PFSK-1 (cell line): ENCODE data around the gene FOXP4.

Experiments
- FOXP2 ChIP-seq: optimal IDR thresholded peaks from 2 replicates; pipeline ENCODE3; 2011; ENCODE audit warnings: borderline replicate concordance, control low read depth, inconsistent platforms; ENCODE audit not compliant: insufficient read depth; ENCODE audit errors: extremely low read length, extremely low read depth
- POLR2AphosphoS5 ChIP-seq: IDR thresholded peaks from 2 replicates; pipeline ENCODE4 v1.6.1; 2012; ENCODE audit warnings: low read depth, mild to moderate bottlenecking, control low read depth, low read length, moderate library complexity
- SIN3A ChIP-seq: IDR thresholded peaks from 2 replicates; pipeline ENCODE4 v1.6.1; 2012; ENCODE audit warnings: mild to moderate bottlenecking, low read length, moderate library complexity, borderline replicate concordance; ENCODE audit not compliant: insufficient read depth
- TAF1 ChIP-seq: IDR thresholded peaks from 2 replicates; pipeline ENCODE4 v1.6.1; 2012; ENCODE audit warnings: low read length, control low read depth, borderline replicate concordance; ENCODE audit not compliant: insufficient read depth
- TF ChIP-seq, protein P1 (sequence below), 2 experiments: IDR thresholded peaks; 2 replicates each; pipeline versions ENCODE4 v1.6.1 to v1.8.0; 2011 to 2012; ENCODE audit warnings: low read depth in 2 of 2, low read length in 2 of 2, control low read depth in 1 of 2, inconsistent platforms in 1 of 2, mild to moderate bottlenecking in 1 of 2, moderate library complexity in 1 of 2; ENCODE audit not compliant: insufficient read depth in 1 of 2

The FOXP4 gene

DNA sequence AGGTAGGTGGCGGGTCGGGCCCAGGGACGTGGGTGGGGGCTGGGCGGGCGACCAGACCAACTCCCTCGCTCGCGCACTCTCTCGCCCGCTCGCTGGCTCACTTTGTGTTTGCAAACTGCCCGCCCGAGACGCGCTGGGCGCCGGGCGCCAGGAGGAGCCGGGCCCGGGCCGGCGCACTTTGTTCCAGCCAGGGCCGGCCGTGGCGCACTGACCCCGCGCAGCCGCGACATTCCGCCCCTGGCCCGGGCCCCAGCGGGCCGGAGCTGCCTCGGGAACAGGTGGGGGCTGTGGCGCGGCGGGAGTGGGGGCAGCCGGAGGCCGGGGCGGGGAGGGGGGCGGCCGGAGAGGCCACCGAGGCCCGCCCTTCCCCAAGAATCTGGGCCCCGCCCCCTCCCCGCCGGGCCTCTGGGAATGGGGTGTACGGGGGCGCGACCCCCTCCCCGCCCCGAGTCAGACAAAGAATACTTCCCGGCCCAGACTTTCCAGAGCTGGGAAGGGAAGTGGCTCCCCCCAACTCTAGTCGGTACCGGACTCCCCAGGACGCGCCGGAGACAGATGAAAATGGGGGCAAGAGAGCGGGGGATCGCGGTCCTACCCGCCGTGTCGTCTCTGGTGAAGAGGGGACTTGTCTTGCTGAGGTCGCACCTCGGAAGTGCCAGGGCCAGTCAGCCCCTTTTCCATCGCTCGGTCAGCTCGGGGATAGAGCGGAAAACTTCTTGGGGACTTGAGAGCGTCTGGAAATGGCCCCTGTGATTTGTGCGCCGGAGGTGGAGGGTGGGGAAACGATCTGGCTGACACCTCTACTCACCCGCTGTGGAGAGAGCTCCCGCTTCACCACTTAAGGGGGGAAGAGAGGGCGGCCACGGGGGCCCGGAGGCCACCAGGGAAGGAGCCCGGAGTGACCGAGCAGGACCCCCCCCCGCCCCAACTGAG is 951 bp downstream of the FOXP4 start:
- TF ChIP-seq TAF1 (no peak), SIN3A (no peak), POLR2AphosphoS5 (no peak), FOXP2 (no peak)
- TF ChIP-seq, protein P1, sequence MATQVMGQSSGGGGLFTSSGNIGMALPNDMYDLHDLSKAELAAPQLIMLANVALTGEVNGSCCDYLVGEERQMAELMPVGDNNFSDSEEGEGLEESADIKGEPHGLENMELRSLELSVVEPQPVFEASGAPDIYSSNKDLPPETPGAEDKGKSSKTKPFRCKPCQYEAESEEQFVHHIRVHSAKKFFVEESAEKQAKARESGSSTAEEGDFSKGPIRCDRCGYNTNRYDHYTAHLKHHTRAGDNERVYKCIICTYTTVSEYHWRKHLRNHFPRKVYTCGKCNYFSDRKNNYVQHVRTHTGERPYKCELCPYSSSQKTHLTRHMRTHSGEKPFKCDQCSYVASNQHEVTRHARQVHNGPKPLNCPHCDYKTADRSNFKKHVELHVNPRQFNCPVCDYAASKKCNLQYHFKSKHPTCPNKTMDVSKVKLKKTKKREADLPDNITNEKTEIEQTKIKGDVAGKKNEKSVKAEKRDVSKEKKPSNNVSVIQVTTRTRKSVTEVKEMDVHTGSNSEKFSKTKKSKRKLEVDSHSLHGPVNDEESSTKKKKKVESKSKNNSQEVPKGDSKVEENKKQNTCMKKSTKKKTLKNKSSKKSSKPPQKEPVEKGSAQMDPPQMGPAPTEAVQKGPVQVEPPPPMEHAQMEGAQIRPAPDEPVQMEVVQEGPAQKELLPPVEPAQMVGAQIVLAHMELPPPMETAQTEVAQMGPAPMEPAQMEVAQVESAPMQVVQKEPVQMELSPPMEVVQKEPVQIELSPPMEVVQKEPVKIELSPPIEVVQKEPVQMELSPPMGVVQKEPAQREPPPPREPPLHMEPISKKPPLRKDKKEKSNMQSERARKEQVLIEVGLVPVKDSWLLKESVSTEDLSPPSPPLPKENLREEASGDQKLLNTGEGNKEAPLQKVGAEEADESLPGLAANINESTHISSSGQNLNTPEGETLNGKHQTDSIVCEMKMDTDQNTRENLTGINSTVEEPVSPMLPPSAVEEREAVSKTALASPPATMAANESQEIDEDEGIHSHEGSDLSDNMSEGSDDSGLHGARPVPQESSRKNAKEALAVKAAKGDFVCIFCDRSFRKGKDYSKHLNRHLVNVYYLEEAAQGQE (IDR thresholded peaks at IDR 0.05; ENCODE audit: insufficient read depth in 1 of 2, low read depth in 2 of 2, low read length in 2 of 2), result no peak

GRCh38 chr6:41547799-41548097 is 1.6 kb downstream of the FOXP4 start:
- TF ChIP-seq SIN3A, result no peak
- no peak for TF ChIP-seq TAF1

DNA sequence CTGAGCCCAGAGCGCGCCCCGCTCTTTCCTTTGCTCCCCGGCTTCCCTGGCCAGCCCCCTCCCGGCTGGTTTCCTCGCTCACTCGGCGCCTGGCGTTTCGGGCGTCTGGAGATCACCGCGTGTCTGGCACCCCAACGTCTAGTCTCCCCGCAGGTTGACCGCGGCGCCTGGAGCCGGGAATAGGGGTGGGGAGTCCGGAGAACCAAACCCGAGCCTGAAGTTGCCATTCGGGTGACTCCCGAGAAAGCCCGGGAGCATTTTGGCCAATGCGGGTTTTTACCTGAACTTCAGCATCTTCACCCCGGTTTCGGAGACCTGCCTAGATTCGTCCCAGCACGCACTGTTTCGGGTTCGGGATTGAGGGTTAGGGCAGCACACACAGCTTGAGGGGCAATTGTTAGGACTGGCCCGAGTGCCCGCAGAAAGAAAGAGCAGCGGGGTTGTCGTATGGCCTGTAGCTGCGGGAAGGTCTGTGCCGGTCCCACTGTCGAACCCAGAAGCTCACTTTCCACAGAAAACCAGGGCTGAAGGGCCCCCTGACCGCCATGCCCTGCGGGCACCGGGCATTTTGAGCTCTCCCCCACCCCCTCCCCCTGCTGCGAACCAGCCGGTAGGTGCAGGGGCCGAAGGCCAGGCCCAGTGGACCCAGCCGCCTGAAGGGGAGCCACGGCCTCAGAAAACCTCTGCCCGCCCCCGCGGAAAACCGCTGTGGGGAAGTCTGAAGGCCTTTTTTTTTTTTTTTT is 2.1 kb downstream of the FOXP4 start:
- TF ChIP-seq, protein P1 (IDR thresholded peaks at IDR 0.05; ENCODE audit: insufficient read depth in 1 of 2, low read depth in 2 of 2, low read length in 2 of 2), result no peak
- TF ChIP-seq FOXP2 (no peak), TAF1 (no peak), POLR2AphosphoS5 (no peak), SIN3A (no peak)

DNA sequence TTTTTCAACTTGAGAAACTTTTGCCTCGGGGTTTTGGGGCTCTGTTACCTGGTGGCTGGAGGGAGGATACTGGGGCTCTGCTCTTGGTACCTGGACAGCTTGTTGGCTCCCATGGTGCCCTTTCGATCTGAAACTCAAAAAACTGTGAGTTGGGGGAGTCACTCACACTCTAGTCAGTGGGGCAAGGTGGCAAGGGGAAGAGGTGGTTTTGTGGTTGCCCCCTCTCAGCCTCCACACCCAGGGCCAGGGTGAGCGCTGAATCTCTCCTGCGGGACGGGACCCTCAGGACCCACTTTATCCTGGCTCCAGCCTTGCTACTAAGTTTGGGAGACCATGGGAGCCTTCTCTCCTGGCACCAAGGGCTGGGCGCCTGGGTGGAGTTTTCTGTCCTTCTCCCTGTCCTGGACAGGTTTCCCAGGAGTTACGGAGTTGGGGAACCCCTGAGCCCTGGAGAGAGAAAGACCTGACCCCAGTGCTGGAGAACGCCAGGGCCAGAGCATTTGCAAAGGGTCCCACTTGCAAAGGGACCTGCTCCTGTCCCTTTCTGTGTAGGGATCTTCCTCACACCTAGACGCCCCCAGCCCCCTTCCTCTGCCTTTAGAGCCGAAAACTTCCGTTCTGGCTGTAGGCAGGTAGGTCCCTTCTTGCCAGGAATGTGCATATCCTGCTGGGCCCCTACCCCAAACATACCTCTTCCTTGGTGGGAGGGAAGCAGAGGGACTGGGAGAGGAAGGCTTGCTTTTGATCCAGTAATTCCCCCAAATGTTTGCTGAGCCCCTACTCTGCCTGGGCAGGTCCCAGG is 2.9 kb downstream of the FOXP4 start:
- TF ChIP-seq SIN3A (no peak), TAF1 (no peak), FOXP2 (no peak)
- TF ChIP-seq, protein P1 (IDR thresholded peaks at IDR 0.05; ENCODE audit: insufficient read depth in 1 of 2, low read depth in 2 of 2, low read length in 2 of 2), result no peak

GRCh38 chr6:41549673-41550072 is 3.5 kb downstream of the FOXP4 start:
- no peak for TF ChIP-seq FOXP2
- TF ChIP-seq TAF1, result no peak
- TF ChIP-seq, protein P1 (IDR thresholded peaks at IDR 0.05; ENCODE audit: insufficient read depth in 1 of 2, low read depth in 2 of 2, low read length in 2 of 2), result no peak
- no peak for TF ChIP-seq SIN3A
- TF ChIP-seq POLR2AphosphoS5, result no peak
